ENCODE results near the gene PRDM10.

DNA sequence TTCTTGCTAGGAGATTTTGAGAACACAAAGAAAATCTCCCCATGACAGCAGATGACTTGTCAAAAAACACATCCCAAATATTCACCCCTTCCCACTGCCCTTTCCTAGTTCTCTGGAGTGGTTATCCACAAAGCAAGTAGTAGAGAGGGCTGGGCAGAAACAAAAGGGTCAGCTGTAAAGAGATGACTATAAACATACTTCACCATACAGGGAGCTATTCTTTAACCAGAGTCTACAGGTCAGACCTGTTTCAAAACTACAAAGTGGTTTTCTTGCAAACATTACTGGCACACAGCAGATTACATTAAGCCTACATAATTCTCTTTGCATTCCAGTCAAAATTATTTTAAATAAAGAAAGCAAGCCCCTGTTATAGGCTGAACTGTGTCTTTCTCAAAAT, 59.6 kb downstream of the PRDM10 start:
- TF ChIP-seq POLR2AphosphoS5 (IDR thresholded peaks at IDR 0.05) (no peak), POLR2A (IDR thresholded peaks at IDR 0.05) (no peak), EP300 (IDR thresholded peaks at IDR 0.05) (no peak)
- TF ChIP-seq, protein P1, sequence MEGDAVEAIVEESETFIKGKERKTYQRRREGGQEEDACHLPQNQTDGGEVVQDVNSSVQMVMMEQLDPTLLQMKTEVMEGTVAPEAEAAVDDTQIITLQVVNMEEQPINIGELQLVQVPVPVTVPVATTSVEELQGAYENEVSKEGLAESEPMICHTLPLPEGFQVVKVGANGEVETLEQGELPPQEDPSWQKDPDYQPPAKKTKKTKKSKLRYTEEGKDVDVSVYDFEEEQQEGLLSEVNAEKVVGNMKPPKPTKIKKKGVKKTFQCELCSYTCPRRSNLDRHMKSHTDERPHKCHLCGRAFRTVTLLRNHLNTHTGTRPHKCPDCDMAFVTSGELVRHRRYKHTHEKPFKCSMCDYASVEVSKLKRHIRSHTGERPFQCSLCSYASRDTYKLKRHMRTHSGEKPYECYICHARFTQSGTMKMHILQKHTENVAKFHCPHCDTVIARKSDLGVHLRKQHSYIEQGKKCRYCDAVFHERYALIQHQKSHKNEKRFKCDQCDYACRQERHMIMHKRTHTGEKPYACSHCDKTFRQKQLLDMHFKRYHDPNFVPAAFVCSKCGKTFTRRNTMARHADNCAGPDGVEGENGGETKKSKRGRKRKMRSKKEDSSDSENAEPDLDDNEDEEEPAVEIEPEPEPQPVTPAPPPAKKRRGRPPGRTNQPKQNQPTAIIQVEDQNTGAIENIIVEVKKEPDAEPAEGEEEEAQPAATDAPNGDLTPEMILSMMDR (IDR thresholded peaks at IDR 0.05) = no peak
